ENCODE measurements around the gene SHMT2.
A peak's percentile ranks its signal among the peaks of the same experiment; 100 is the strongest.

SHMT2 gene

GRCh38 chr12:57221169-57221917, 8.2 kb upstream of the SHMT2 start:
- WGBS, 2 experiments (ENCODE audit: insufficient coverage in 2 of 2) = 8 to 10% methylated on average over 16 to 17 of the region's 24 CpGs
- H3K27ac ChIP-seq (ENCODE audit: low read depth, low read length, severe bottlenecking) = no peak overlapping the region
- no peaks in the 10 kb centered on the region for H3K9me3 ChIP-seq (ENCODE audit: control insufficient read depth, low read length)
- no peak overlapping the region for H3K4me3 ChIP-seq (ENCODE audit: extremely low read depth, insufficient read depth, low read length, poor library complexity, severe bottlenecking)
- H3K4me1 ChIP-seq (ENCODE audit: control insufficient read depth, insufficient read depth, low read length, poor library complexity, severe bottlenecking) = peaks cover 17% of the 10 kb centered on the region
- H3K36me3 ChIP-seq (ENCODE audit: control insufficient read depth, insufficient read depth, low read length) = no peaks in the 10 kb centered on the region

DNA sequence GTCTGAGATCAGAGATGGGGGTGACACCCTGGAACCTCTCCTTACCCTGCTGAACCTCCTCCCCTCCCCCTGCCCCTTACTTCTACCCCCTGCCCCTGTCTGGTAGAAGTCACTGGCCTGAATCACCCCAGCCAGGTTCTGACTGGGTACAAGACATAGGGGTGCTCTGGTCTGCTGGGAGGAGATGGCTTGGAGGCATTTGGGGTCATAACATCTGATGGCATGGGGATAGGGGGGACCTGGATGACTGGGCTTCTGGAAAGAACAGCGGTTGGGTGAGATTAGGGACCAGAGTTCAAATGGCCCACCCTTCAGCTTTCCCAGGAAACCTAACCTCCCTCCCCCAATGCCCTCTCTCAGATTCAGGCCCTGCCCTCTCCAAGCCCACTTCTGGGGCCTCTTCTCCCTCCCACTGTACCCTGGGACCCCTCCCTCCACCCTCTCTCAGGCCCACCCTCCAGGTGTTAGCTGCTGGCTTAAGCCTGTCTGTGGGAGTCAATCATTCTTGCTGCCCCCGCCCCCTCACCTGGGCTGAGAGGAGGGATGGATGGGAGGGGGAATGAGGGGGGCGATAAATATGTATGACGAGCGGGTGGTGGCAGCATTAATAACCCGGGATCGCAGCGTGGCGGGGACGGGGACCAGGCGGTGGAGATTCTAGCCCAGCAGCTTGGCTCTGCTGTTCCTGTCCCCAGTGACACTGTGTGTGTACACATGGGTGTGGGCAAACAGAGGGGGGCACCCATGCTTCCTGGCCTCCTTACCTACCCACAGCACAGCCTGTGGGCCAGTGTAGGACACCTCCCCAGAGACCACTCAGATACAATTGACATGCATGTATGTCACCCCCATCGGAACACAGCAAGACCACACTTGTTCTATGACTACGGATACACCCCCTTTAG, 7.0 kb upstream of the SHMT2 start:
- WGBS, 2 experiments (ENCODE audit: insufficient coverage in 2 of 2) = 86 to 98% methylated on average over 10 to 11 of the region's 13 CpGs
- H3K27ac ChIP-seq (ENCODE audit: low read depth, low read length, severe bottlenecking) = no peak overlapping the region
- H3K4me1 ChIP-seq (ENCODE audit: control insufficient read depth, insufficient read depth, low read length, poor library complexity, severe bottlenecking) = peaks cover 26% of the 10 kb centered on the region
- no peak overlapping the region for H3K4me3 ChIP-seq (ENCODE audit: extremely low read depth, insufficient read depth, low read length, poor library complexity, severe bottlenecking)
- no peaks in the 10 kb centered on the region for H3K36me3 ChIP-seq (ENCODE audit: control insufficient read depth, insufficient read depth, low read length)
- H3K9me3 ChIP-seq (ENCODE audit: control insufficient read depth, low read length) = no peaks in the 10 kb centered on the region

DNA sequence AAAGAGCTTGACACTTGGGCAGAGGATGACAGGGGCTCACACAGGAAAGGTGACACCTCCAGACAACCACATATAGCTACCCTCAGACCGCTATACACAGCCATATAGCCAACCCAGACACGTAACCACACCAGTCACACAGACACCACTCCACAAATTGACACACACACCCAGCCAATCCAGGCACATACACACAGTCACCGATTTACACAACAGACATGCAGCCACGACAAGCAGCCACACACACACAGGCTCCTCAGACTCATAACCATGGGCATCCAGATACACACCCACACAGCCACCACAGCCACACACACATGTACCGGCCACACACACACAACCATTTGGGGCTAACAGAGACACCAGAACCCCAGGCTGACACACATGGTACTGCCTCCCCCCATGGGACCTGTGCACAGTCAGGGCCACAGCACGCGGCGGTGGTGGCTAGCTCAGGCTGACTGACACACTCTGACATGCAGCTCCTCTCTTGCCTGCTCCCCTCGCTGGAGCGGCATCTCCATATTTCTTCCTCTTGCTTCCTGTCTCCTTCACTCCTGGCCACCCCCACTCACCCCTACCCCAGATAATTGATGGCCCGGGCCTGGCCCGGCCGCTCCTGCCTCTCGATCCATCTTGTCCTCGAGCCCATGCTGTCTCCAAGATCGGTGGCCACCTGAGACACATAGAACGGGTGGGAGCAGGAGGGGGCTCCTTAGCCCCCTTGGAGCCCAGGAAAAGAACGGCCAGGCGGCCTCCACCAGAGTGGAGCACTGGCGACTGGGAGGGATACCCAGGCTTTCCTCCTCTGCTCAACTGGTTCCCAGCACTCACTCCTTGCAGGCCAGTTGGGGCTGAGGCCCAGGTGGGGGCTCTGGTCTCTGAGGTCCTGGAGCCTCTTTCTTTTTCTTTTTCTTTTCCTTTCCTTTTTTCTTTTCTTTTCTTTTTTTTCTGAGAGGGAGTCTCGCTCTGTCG, 6.0 kb upstream of the SHMT2 start:
- H3K4me1 ChIP-seq (ENCODE audit: control insufficient read depth, insufficient read depth, low read length, poor library complexity, severe bottlenecking) = peaks cover 31% of the 10 kb centered on the region
- no peak overlapping the region for H3K4me3 ChIP-seq (ENCODE audit: extremely low read depth, insufficient read depth, low read length, poor library complexity, severe bottlenecking)
- no peaks in the 10 kb centered on the region for H3K9me3 ChIP-seq (ENCODE audit: control insufficient read depth, low read length)
- H3K27ac ChIP-seq (ENCODE audit: low read depth, low read length, severe bottlenecking) = no peak overlapping the region
- 83 to 85% methylated on average over 18 to 21 of the region's 22 CpGs for WGBS, 2 experiments (ENCODE audit: insufficient coverage in 2 of 2)
- H3K36me3 ChIP-seq (ENCODE audit: control insufficient read depth, insufficient read depth, low read length) = no peaks in the 10 kb centered on the region

DNA sequence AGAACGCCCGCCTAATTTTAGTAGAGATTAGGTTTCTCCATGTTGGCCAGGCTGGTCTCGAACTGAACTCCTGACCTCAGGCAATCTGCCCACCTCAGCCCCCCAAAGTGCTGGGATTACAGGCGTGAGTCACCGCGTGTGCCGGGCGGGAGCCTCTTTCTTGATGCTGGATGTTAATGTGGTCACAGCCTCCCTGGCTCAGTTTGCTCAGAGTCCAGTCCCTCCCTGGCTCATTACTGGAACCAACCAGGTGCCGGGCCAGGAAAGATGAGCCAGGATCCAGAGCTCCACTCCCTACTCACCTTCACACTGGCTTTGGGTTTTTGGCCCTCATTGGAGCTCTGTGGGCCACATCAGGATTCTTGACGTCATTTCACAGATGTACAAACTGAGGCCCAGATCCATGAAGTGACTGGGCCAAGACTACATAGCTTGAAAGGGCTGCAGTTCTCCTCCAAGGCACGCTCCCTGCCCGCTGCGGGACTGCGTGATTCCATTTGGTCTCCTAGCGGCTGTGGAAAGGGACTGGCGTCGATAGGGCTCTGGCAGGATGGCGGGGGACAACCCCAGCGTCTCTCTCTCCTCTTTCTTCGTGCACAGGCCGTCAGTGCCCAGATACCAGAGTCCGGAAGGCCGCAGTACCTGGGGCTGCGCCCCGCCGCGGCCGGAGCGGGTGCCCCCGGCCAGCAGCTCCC, 5.1 kb upstream of the SHMT2 start:
- no peaks in the 10 kb centered on the region for H3K36me3 ChIP-seq (ENCODE audit: control insufficient read depth, insufficient read depth, low read length)
- peaks cover 36% of the 10 kb centered on the region for H3K4me1 ChIP-seq (ENCODE audit: control insufficient read depth, insufficient read depth, low read length, poor library complexity, severe bottlenecking)
- WGBS, 2 experiments (ENCODE audit: insufficient coverage in 2 of 2) = 51 to 62% methylated on average over 17 to 29 of the region's 30 CpGs
- no peak overlapping the region for H3K4me3 ChIP-seq (ENCODE audit: extremely low read depth, insufficient read depth, low read length, poor library complexity, severe bottlenecking)
- H3K27ac ChIP-seq (ENCODE audit: low read depth, low read length, severe bottlenecking) = no peak overlapping the region
- H3K9me3 ChIP-seq (ENCODE audit: control insufficient read depth, low read length) = no peaks in the 10 kb centered on the region

DNA sequence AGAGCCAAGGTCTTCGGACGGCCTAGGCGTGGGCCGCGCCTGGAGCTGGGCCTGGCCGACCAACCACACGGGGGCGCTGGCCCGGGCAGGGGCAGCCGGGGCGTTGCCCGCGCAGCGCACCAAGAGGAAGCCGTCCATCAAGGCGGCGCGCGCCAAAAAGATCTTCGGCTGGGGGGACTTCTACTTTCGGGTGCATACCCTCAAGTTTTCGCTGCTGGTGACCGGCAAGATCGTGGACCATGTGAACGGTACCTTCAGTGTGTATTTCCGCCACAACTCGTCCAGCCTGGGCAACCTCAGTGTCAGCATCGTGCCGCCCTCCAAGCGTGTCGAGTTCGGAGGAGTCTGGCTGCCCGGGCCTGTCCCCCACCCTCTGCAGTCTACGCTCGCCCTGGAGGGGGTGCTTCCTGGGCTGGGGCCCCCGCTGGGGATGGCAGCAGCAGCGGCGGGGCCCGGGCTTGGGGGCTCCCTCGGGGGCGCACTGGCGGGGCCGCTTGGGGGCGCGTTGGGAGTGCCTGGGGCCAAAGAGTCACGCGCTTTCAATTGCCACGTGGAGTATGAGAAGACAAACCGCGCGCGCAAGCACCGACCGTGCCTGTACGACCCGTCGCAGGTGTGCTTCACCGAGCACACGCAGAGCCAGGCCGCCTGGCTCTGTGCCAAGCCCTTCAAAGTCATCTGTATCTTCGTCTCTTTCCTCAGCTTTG, 4.4 kb upstream of the SHMT2 start:
- H3K9me3 ChIP-seq (ENCODE audit: control insufficient read depth, low read length) = no peaks in the 10 kb centered on the region
- no peaks in the 10 kb centered on the region for H3K36me3 ChIP-seq (ENCODE audit: control insufficient read depth, insufficient read depth, low read length)
- no peak overlapping the region for H3K4me3 ChIP-seq (ENCODE audit: extremely low read depth, insufficient read depth, low read length, poor library complexity, severe bottlenecking)
- peaks cover 32% of the 10 kb centered on the region for H3K4me1 ChIP-seq (ENCODE audit: control insufficient read depth, insufficient read depth, low read length, poor library complexity, severe bottlenecking)
- no peak overlapping the region for H3K27ac ChIP-seq (ENCODE audit: low read depth, low read length, severe bottlenecking)
- 22 to 26% methylated on average over 49 to 58 of the region's 61 CpGs for WGBS, 2 experiments (ENCODE audit: insufficient coverage in 2 of 2)

DNA sequence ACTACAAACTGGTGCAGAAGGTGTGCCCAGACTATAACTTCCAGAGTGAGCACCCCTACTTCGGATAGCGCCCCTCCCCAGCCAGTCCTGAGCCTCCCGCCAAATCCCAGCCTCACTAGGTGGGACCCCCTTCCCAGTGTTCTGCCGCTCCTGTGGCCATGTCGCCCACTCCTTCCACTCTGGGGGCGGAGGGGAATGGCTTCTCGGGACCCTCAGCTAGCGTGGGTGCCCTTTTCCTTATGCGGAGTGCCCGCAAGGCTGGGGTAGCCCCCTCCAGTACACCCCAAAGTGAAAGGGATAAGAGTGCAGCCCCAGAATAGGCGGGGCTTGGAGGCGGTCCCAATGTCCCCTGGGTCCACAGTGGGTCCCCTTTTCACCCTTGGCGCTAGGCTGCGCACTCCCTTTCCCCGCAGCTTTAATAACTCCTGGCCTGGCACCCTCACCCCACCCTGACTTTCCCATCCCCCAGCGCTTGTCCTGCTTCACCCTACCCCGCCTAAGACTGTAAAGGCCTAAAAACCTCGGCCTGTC, 3.8 kb upstream of the SHMT2 start:
- Histone ChIP-seq H3K27ac (ENCODE audit: low read depth, low read length, severe bottlenecking) (no peak overlapping the region), H3K36me3 (ENCODE audit: control insufficient read depth, insufficient read depth, low read length) (peaks cover 3% of the 10 kb centered on the region), H3K4me1 (ENCODE audit: control insufficient read depth, insufficient read depth, low read length, poor library complexity, severe bottlenecking) (peaks cover 31% of the 10 kb centered on the region), H3K4me3 (ENCODE audit: extremely low read depth, insufficient read depth, low read length, poor library complexity, severe bottlenecking) (no peak overlapping the region), H3K9me3 (ENCODE audit: control insufficient read depth, low read length) (no peaks in the 10 kb centered on the region)
- 47 to 56% methylated on average over 17 to 18 of the region's 18 CpGs for WGBS, 2 experiments (ENCODE audit: insufficient coverage in 2 of 2)

DNA sequence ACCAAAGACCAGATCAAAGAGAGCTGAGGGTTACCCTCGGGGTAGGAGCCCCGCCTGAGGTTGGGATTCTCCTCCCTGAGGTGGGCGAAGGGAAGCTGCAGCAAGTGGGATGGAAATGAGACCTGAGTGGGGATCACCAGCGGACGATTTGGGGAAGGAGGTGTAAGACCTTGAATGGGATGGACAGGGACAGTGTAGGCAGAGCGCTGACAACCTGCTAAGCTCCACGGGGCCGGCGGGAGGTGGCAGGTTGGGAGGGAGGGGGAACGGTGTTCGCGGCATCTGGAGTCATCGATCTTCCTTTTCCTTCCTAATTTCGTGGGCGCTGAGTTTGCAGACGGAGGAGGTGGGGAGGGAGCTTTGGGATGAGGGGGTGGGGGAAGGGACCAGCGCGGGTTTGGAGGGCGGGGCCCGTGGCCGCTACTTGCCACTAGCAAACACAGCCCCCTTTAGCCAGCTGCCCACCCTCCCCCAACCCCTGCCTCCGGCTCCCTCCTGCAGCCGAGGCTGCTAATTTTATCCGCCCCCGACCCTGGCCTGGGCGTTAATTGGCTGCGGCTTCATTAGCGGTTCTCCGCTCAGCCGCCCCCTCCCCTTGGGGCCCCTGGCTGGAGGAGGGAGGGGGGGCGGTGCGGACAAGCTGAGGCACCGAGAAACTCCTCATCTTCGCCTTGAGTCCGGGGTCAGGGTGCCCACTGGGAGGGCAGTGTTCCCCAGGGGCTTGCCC, 2.8 kb upstream of the SHMT2 start:
- H3K4me1 ChIP-seq (ENCODE audit: control insufficient read depth, insufficient read depth, low read length, poor library complexity, severe bottlenecking) = peaks cover 31% of the 10 kb centered on the region
- peaks cover 13% of the 10 kb centered on the region for H3K36me3 ChIP-seq (ENCODE audit: control insufficient read depth, insufficient read depth, low read length)
- H3K4me3 ChIP-seq (ENCODE audit: extremely low read depth, insufficient read depth, low read length, poor library complexity, severe bottlenecking) = peak overlapping the region; percentile 29
- H3K9me3 ChIP-seq (ENCODE audit: control insufficient read depth, low read length) = no peaks in the 10 kb centered on the region
- 0 to 3% methylated on average over 15 to 18 of the region's 35 CpGs for WGBS, 2 experiments (ENCODE audit: insufficient coverage in 2 of 2)
- H3K27ac ChIP-seq (ENCODE audit: low read depth, low read length, severe bottlenecking) = no peak overlapping the region

GRCh38 chr12:57227315-57228115, 2.0 kb upstream of the SHMT2 start:
- Histone ChIP-seq H3K4me1 (ENCODE audit: control insufficient read depth, insufficient read depth, low read length, poor library complexity, severe bottlenecking) (peaks cover 34% of the 10 kb centered on the region), H3K27ac (ENCODE audit: low read depth, low read length, severe bottlenecking) (no peak overlapping the region), H3K9me3 (ENCODE audit: control insufficient read depth, low read length) (no peaks in the 10 kb centered on the region), H3K36me3 (ENCODE audit: control insufficient read depth, insufficient read depth, low read length) (peaks cover 21% of the 10 kb centered on the region), H3K4me3 (ENCODE audit: extremely low read depth, insufficient read depth, low read length, poor library complexity, severe bottlenecking) (peak overlapping the region; percentile 29)
- WGBS, 2 experiments (ENCODE audit: insufficient coverage in 2 of 2) = 18 to 36% methylated on average over 5 to 6 of the region's 8 CpGs
